ENCODE measurements around the gene STARD4. TPM values are rescaled to one million over a fixed set of nuclear protein-coding genes. Genes with fewer than 3 reads are reported as not detected.

STARD4 gene
- total RNA-seq: 44.4 and 59.9 TPM in 2 replicates

GRCh38 chr5:111512375-111513130 lies at the start of gene STARD4:
Gene STARD4 (minus strand): TSS chr5:111512535. CDS start chr5:111507433, 5,102 bp downstream.

Other genes starting within 250 kb of the STARD4 start
- gene NREP, start 244.7 kb upstream of the STARD4 start, total RNA-seq: 51.0 and 57.8 TPM in 2 replicates